ENCODE data around the gene NPHP4. TPM values are rescaled to one million over a fixed set of nuclear protein-coding genes. Genes with fewer than 3 reads are reported as not detected.
A peak's percentile ranks its signal among the peaks of the same experiment; 100 is the strongest.

The NPHP4 gene
- polyA plus RNA-seq, 1 of the 3 experiments (the other 2 are of a cell fraction): 7.0 TPM

DNA sequence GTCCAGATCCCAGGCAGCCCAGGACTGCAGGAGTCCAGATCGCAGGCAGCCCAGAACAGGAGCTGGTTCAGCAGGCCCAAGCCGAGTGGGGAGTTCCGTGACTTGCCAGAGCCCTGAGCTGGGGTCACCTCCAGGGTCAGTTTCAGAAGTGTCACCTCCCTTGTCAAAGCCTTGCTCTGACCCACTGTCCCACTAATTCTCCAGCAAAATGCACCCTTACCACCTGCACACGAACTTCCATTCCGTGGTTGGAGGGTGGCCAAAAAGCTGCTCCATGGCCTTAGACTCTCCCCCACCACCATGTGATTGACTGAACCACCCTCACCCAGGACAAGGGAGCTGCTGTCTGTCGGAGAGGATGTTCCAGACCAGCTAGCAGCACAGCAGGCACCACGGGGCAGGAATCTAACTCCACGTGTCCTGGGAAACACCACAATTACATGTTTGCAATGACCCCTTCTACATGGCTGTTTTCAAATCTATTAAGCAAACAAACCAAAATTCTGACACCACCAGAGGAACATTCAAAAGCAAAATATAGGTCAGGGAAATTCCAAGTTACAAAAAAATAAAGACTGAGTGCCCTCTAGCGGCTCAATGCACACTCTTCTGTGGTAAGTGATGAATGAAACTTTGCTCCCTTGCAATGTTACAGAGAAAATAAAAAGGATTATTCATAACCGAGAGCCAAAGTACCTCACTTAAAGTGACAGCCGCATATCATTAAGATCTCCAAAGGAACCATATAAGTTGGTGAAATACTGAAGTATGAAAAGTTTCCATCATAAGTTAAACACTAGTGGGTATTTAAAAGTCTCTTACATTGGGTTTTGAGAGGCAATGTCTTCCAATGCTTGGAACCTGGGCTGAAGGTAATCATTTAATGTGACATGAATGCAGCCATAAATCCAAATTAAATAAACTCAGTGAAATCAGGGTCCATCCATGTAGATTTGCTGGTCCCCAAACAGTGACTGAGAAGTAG, 76.3 kb downstream of the NPHP4 start:
- no peaks in the 10 kb centered on the region for H3F3A ChIP-seq (replicated peaks; ENCODE audit: insufficient read depth)
- no peaks in the 10 kb centered on the region for H3K9me3 ChIP-seq
- no peak overlapping the region for H3K27ac ChIP-seq (ENCODE audit: low read depth in 2 of 2, low read length in 1 of 2)
- no peaks in the 10 kb centered on the region for H3K27me3 ChIP-seq (ENCODE audit: insufficient read depth)
- no peak overlapping the region for H3K4me2 ChIP-seq
- ChIA-PET POLR2A (no interaction called here), CTCF (interaction anchor here (0.6 to 8.6 kb wide), 33 partner anchors 9 to 1262 kb away, joined by 3 to 55 read pairs (median 4); no protein-coding TSS in a partner anchor)
- no peak overlapping the region for H3K9ac ChIP-seq
- 60% methylated on average over 9 of the region's 11 CpGs for WGBS (ENCODE audit: low lambda C conversion rate)
- H3K4me3 ChIP-seq (ENCODE audit: low read depth in 2 of 2, low read length in 1 of 2): no peak overlapping the region; a peak in 1 of 4 replicates
- peaks cover 0 to 12% of the 10 kb centered on the region in 2 experiments; a peak in 1 of 4 replicates for H3K4me1 ChIP-seq (ENCODE audit: control insufficient read depth in 1 of 2, insufficient read depth in 2 of 2, low read depth in 1 of 2, low read length in 1 of 2)
- no peak overlapping the region for H2AFZ ChIP-seq (ENCODE audit: low read depth)
- H3K79me2 ChIP-seq (ENCODE audit: insufficient read depth): no peaks in the 10 kb centered on the region
- TF ChIP-seq FOSL2 (IDR thresholded peaks at IDR 0.05; ENCODE audit: borderline replicate concordance, low read depth) (no peak), RCOR1 (IDR thresholded peaks at IDR 0.05; ENCODE audit: low read length) (no peak), MEF2A (IDR thresholded peaks at IDR 0.05; ENCODE audit: borderline replicate concordance, low read depth) (no peak), GATA2 (CRISPR knock-in tag; IDR thresholded peaks at IDR 0.05) (no peak), SMC3 (IDR thresholded peaks at IDR 0.05; ENCODE audit: low read depth, low read length) (peak; percentile 43), RAD21 (IDR thresholded peaks at IDR 0.05; ENCODE audit: low read length) (peak; percentile 84)
- TF ChIP-seq, protein P1, sequence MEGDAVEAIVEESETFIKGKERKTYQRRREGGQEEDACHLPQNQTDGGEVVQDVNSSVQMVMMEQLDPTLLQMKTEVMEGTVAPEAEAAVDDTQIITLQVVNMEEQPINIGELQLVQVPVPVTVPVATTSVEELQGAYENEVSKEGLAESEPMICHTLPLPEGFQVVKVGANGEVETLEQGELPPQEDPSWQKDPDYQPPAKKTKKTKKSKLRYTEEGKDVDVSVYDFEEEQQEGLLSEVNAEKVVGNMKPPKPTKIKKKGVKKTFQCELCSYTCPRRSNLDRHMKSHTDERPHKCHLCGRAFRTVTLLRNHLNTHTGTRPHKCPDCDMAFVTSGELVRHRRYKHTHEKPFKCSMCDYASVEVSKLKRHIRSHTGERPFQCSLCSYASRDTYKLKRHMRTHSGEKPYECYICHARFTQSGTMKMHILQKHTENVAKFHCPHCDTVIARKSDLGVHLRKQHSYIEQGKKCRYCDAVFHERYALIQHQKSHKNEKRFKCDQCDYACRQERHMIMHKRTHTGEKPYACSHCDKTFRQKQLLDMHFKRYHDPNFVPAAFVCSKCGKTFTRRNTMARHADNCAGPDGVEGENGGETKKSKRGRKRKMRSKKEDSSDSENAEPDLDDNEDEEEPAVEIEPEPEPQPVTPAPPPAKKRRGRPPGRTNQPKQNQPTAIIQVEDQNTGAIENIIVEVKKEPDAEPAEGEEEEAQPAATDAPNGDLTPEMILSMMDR (IDR thresholded peaks at IDR 0.05): peak; percentile 72
- H3K36me3 ChIP-seq (replicated peaks in 1 of 2; ENCODE audit: control insufficient read depth in 1 of 2, insufficient read depth in 2 of 2, low read length in 1 of 2): no peaks in the 10 kb centered on the region
- DNase-seq: peak; percentile 66
- no peaks in the 10 kb centered on the region for H3K9me2 ChIP-seq
- no peaks in the 10 kb centered on the region for H4K20me1 ChIP-seq (ENCODE audit: insufficient read depth)

GRCh38 chr1:5914676-5915365, 77.4 kb downstream of the NPHP4 start:
- 83% methylated on average over 8 of the region's 14 CpGs for WGBS (ENCODE audit: low lambda C conversion rate)
- Histone ChIP-seq H3K9me2 (no peaks in the 10 kb centered on the region), H3K27me3 (ENCODE audit: insufficient read depth) (no peaks in the 10 kb centered on the region), H3K4me3 (ENCODE audit: low read depth in 2 of 2, low read length in 1 of 2) (no peak overlapping the region), H3K9me3 (no peaks in the 10 kb centered on the region), H3K27ac (ENCODE audit: low read depth in 2 of 2, low read length in 1 of 2) (no peak overlapping the region), H3K9ac (no peak overlapping the region), H3K4me1 (ENCODE audit: control insufficient read depth in 1 of 2, insufficient read depth in 2 of 2, low read depth in 1 of 2, low read length in 1 of 2) (peaks cover 0 to 12% of the 10 kb centered on the region in 2 experiments; a peak in 1 of 4 replicates), H3K79me2 (ENCODE audit: insufficient read depth) (no peaks in the 10 kb centered on the region), H3K4me2 (no peak overlapping the region), H3F3A (replicated peaks; ENCODE audit: insufficient read depth) (no peaks in the 10 kb centered on the region), H2AFZ (ENCODE audit: low read depth) (no peak overlapping the region), H4K20me1 (ENCODE audit: insufficient read depth) (no peaks in the 10 kb centered on the region), H3K36me3 (replicated peaks in 1 of 2; ENCODE audit: control insufficient read depth in 1 of 2, insufficient read depth in 2 of 2, low read length in 1 of 2) (no peaks in the 10 kb centered on the region)
- TF ChIP-seq JUND (IDR thresholded peaks at IDR 0.05) (no peak), YY1 (IDR thresholded peaks at IDR 0.05; ENCODE audit: low read depth) (no peak), CHD2 (IDR thresholded peaks at IDR 0.05; ENCODE audit: low read length, partially characterized antibody) (no peak), ELF1 (IDR thresholded peaks at IDR 0.05) (no peak), TEAD4 (IDR thresholded peaks at IDR 0.05; ENCODE audit: borderline replicate concordance, insufficient read depth) (no peak), NRF1 (IDR thresholded peaks at IDR 0.05; ENCODE audit: low read depth, low read length) (no peak), NFIC (IDR thresholded peaks at IDR 0.05; ENCODE audit: borderline replicate concordance) (no peak), IRF3 (IDR thresholded peaks at IDR 0.05; ENCODE audit: low read depth, low read length) (no peak), TAF1 (IDR thresholded peaks at IDR 0.05; ENCODE audit: borderline replicate concordance, low read depth, low read length) (no peak), SIN3A (IDR thresholded peaks at IDR 0.05; ENCODE audit: borderline replicate concordance, low read depth, low read length) (no peak), RXRA (IDR thresholded peaks at IDR 0.05; ENCODE audit: borderline replicate concordance, low read depth) (no peak), FOSL2 (IDR thresholded peaks at IDR 0.05; ENCODE audit: borderline replicate concordance, low read depth) (no peak), GABPA (IDR thresholded peaks at IDR 0.05; ENCODE audit: low read depth) (no peak), GATA2 (CRISPR knock-in tag; IDR thresholded peaks at IDR 0.05) (no peak), RFX5 (IDR thresholded peaks at IDR 0.05; ENCODE audit: low read length) (no peak)
- TF ChIP-seq, protein P2, sequence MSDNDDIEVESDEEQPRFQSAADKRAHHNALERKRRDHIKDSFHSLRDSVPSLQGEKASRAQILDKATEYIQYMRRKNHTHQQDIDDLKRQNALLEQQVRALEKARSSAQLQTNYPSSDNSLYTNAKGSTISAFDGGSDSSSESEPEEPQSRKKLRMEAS (IDR thresholded peaks at IDR 0.05; ENCODE audit: low read depth): no peak
- TF ChIP-seq, protein P1 (IDR thresholded peaks at IDR 0.05): no peak
- ChIA-PET POLR2A (no interaction called here), CTCF (interaction anchor here (0.6 to 8.6 kb wide), 27 partner anchors 9 to 1261 kb away, joined by 3 to 55 read pairs (median 4); no protein-coding TSS in a partner anchor)
- DNase-seq: peak; percentile 45
